ENCODE data around the gene KIF3A. TPM values are rescaled to one million over a fixed set of nuclear protein-coding genes. Genes with fewer than 3 reads are reported as not detected.

Gene KIF3A
- total and polyA plus RNA-seq, 2 of the 8 experiments (the other 6 are each of a cell fraction or from before 2014, with no cell fraction given), result 3.1 to 13.1 TPM

- Histone ChIP-seq H2AFZ (ENCODE audit: low read length) (no peak overlapping the region), H4K20me1 (replicated peaks in 1 of 2; ENCODE audit: control insufficient read depth in 1 of 2, insufficient read depth in 2 of 2, low read length in 2 of 2) (no peaks in the 10 kb centered on the region), H3K79me2 (ENCODE audit: control insufficient read depth in 1 of 2, insufficient read depth in 2 of 2, low read length in 2 of 2) (no peaks in the 10 kb centered on the region), H3K4me3 (ENCODE audit: extremely low read depth in 1 of 4, insufficient read depth in 2 of 4, low read depth in 3 of 4, low read length in 4 of 4) (no peak overlapping the region), H3K14ac (ENCODE audit: insufficient read length) (no peak overlapping the region), H2BK5ac (ENCODE audit: low read depth, low read length) (no peak overlapping the region), H2BK12ac (ENCODE audit: low read depth, low read length) (no peak overlapping the region), H2BK120ac (replicated peaks; ENCODE audit: low read depth, low read length) (no peak overlapping the region), H4K5ac (ENCODE audit: insufficient read length, low read depth, low read length) (no peak overlapping the region), H3K18ac (ENCODE audit: extremely low read depth, low read length) (no peak overlapping the region), H4K8ac (ENCODE audit: extremely low read depth, insufficient read depth, low read length) (peak overlapping the region; percentile 23; the same call in 1 of the 2 replicates), H2BK15ac (ENCODE audit: low read length) (no peak overlapping the region), H3K4me2 (ENCODE audit: insufficient read depth in 1 of 2, low read depth in 2 of 2, low read length in 2 of 2) (no peak overlapping the region), H4K91ac (replicated peaks; ENCODE audit: insufficient read length, low read length) (no peak overlapping the region), H3K36me3 (ENCODE audit: control insufficient read depth in 2 of 4, insufficient read depth in 4 of 4, low read length in 3 of 4) (no peaks in the 10 kb centered on the region), H3K4ac (replicated peaks; ENCODE audit: insufficient read length, low read depth, low read length) (no peak overlapping the region), H3K9ac (replicated peaks in 1 of 4; ENCODE audit: extremely low read depth in 1 of 4, low read depth in 3 of 4, low read length in 3 of 4) (no peak overlapping the region), H3K27ac (ENCODE audit: low read depth, low read length) (no peak overlapping the region), H3K27me3 (replicated peaks in 1 of 4; ENCODE audit: control insufficient read depth in 3 of 4, extremely low read depth in 1 of 4, insufficient read depth in 3 of 4, low read length in 3 of 4) (no peaks in the 10 kb centered on the region), H3K23me2 (ENCODE audit: low read depth, low read length) (no peaks in the 10 kb centered on the region; the same call in 1 of the 2 replicates), H2BK20ac (ENCODE audit: low read length) (no peak overlapping the region), H3K23ac (ENCODE audit: insufficient read length) (no peak overlapping the region), H3K79me1 (ENCODE audit: low read depth, low read length) (no peaks in the 10 kb centered on the region), H3K9me3 (ENCODE audit: insufficient read depth in 2 of 2, low read depth in 1 of 2, low read length in 1 of 2) (0 out of 4 replicates have a peak, but pooled peaks cover 0 to 3% of the 10 kb centered on the region in 2 experiments), H3K56ac (replicated peaks; ENCODE audit: insufficient read length, low read depth, low read length) (no peak overlapping the region), H3K4me1 (replicated peaks in 1 of 4; ENCODE audit: control insufficient read depth in 3 of 4, insufficient read depth in 4 of 4, low read length in 3 of 4) (no peaks in the 10 kb centered on the region), H2AK5ac (ENCODE audit: low read depth, low read length) (no peak overlapping the region)
- TF ChIP-seq GTF2F1 (IDR thresholded peaks at IDR 0.05; ENCODE audit: borderline replicate concordance, low read depth, low read length), result no peak
- CTCF ChIA-PET (ENCODE audit: partially characterized antibody), result interaction anchor here (0.7 to 5.6 kb wide), 9 partner anchors 9 to 148 kb away, joined by 3 to 23 read pairs (median 3); no protein-coding TSS in a partner anchor
- FAIRE-seq (no peak), DNase-seq (ENCODE audit: low read depth in 1 of 2, low spot score in 2 of 2) (no peak)
- 93% methylated on average over 13 of the region's 13 CpGs; no CpG with 5 or more reads in 1 of the 2 experiments for WGBS, 2 experiments (ENCODE audit: extremely low coverage in 1 of 2, insufficient coverage in 1 of 2, insufficient read length in 1 of 2, insufficient replicate concordance in 2 of 2, low coverage in 1 of 2, low lambda C conversion rate in 2 of 2, missing lambda C conversion rate in 1 of 2)
- POLR2A ChIA-PET (ENCODE audit: partially characterized antibody), result interaction anchor here (0.6 to 1.4 kb wide), 3 partner anchors 15 to 213 kb away, joined by 3 to 5 read pairs (median 5); no protein-coding TSS in a partner anchor
These were observed 62.5 kb downstream of the KIF3A start for GRCh38 chr5:132674671-132675506.
